Breast epithelium (tissue), 4 donors: ENCODE results near the gene NGF. TPM values are rescaled to one million over a fixed set of nuclear protein-coding genes. Genes with fewer than 3 reads are reported as not detected.

Experiments
- DNase-seq, 2 donors: peaks; one replicate each; pipeline ENCODE4 v3.0.0-alpha.2; 2019; ENCODE audit warnings: low spot score in 2 of 2
- H3K27ac ChIP-seq, 2 donors: fragments of 200-600 bp; sonication (generic) in 1 of 2; one replicate each; pipeline ENCODE4 v1.5.1; 2016 to 2019; ENCODE audit warnings: mild to moderate bottlenecking in 1 of 2
- H3K27me3 ChIP-seq, 2 donors: fragments of 200-600 bp; sonication (generic) in 1 of 2; one replicate each; pipeline versions ENCODE4 v1.5.1 to v1.6.0; 2017 to 2019; ENCODE audit warnings: control low read depth in 1 of 2, mild to moderate bottlenecking in 1 of 2
- H3K36me3 ChIP-seq: fragments of 200-600 bp; one replicate; pipeline ENCODE4 v1.5.1; 2019
- H3K4me1 ChIP-seq, 2 donors: fragments of 200-600 bp; sonication (generic); one replicate each; pipeline ENCODE4 v1.5.1; 2016 to 2019; ENCODE audit warnings: control low read depth in 1 of 2
- H3K4me3 ChIP-seq, 3 donors: fragments of 200-600 bp; sonication (generic); 1 replicate in 2 of 3; 2 replicates in 1 of 3; pipeline ENCODE4 v1.5.1; 2016 to 2019; ENCODE audit warnings: mild to moderate bottlenecking in 3 of 3, moderate library complexity in 2 of 3
- H3K9me3 ChIP-seq, 2 donors: fragments of 200-600 bp; sonication (generic) in 1 of 2; one replicate each; pipeline ENCODE4 v1.5.1; 2016 to 2019; ENCODE audit warnings: control low read depth in 1 of 2
- CTCF ChIP-seq, 3 donors: fragments of 450-650 bp; IDR thresholded peaks; one replicate each; pipeline ENCODE4 v1.5.1; 2016 to 2017; ENCODE audit warnings: antibody characterized with exemption in 3 of 3, mild to moderate bottlenecking in 3 of 3, moderate library complexity in 3 of 3
- POLR2A ChIP-seq: fragments of 450-650 bp; IDR thresholded peaks from one replicate; pipeline ENCODE4 v1.6.1; 2016; ENCODE audit warnings: antibody characterized with exemption, mild to moderate bottlenecking, moderate library complexity
- POLR2AphosphoS5 ChIP-seq, 3 donors: sonication (generic); formaldehyde crosslinking; IDR thresholded peaks; one replicate each; pipeline ENCODE4 v1.6.1; 2017; ENCODE audit warnings: antibody characterized with exemption in 3 of 3
- intact Hi-C: fragments of 100-400 bp; cut with DNase I; formaldehyde crosslinking; loops from one replicate; pipeline ENCODE4 v1.15.1; 2023; ENCODE audit warnings: low total_unique reads
- total RNA-seq, 3 donors: library from RNA; depleted of rRNA; stranded (reverse); fragments of >200 nt; gene quantifications; one replicate each; pipeline ENCODE4 v1.1.0, GENCODE V29; 2016

The NGF gene
- total RNA-seq, 3 donors from 2014 or later: 0.64 to 7.2 (median 3.4) TPM

- H3K36me3 ChIP-seq: no peaks in the 10 kb centered on the region
- no peaks in the 10 kb centered on the region for H3K9me3 ChIP-seq
- TF ChIP-seq POLR2AphosphoS5 (IDR thresholded peaks at IDR 0.05): no peak
- no peak for TF ChIP-seq POLR2A
- no peak for TF ChIP-seq CTCF (IDR thresholded peaks at IDR 0.05)
- no peak overlapping the region for H3K4me3 ChIP-seq
- intact Hi-C loops: no loop called here
- no peaks in the 10 kb centered on the region for H3K4me1 ChIP-seq
- H3K27me3 ChIP-seq: no peaks in the 10 kb centered on the region
- DNase-seq: no peak
- H3K27ac ChIP-seq: no peak overlapping the region
Observed at GRCh38 chr1:115293006-115293405, 45.0 kb downstream of the NGF start.

- Histone ChIP-seq H3K36me3 (no peaks in the 10 kb centered on the region), H3K27ac (no peak overlapping the region), H3K4me1 (no peaks in the 10 kb centered on the region), H3K27me3 (no peaks in the 10 kb centered on the region), H3K4me3 (no peak overlapping the region), H3K9me3 (no peaks in the 10 kb centered on the region)
- TF ChIP-seq POLR2A (no peak), CTCF (IDR thresholded peaks at IDR 0.05) (no peak), POLR2AphosphoS5 (IDR thresholded peaks at IDR 0.05) (no peak)
- DNase-seq: peak in 1 of 2 donors; percentile 75
- intact Hi-C loops: no loop called here
Observed at GRCh38 chr1:115291741-115292140, 46.3 kb downstream of the NGF start.

- TF ChIP-seq POLR2AphosphoS5 (IDR thresholded peaks at IDR 0.05) (no peak), POLR2A (no peak), CTCF (IDR thresholded peaks at IDR 0.05) (no peak)
- H3K9me3 ChIP-seq: no peaks in the 10 kb centered on the region
- no peaks in the 10 kb centered on the region for H3K27me3 ChIP-seq
- peak in 1 of 2 donors; percentile 63 for DNase-seq
- H3K36me3 ChIP-seq: no peaks in the 10 kb centered on the region
- intact Hi-C loops: no loop called here
- H3K27ac ChIP-seq: no peak overlapping the region
- no peak overlapping the region for H3K4me3 ChIP-seq
- H3K4me1 ChIP-seq: no peaks in the 10 kb centered on the region
Observed at GRCh38 chr1:115289940-115290339, 48.1 kb downstream of the NGF start.

- intact Hi-C loops: no loop called here
- no peaks in the 10 kb centered on the region for H3K27me3 ChIP-seq
- no peaks in the 10 kb centered on the region for H3K36me3 ChIP-seq
- TF ChIP-seq POLR2AphosphoS5 (IDR thresholded peaks at IDR 0.05) (no peak), POLR2A (no peak), CTCF (IDR thresholded peaks at IDR 0.05) (no peak)
- no peak for DNase-seq
- H3K27ac ChIP-seq: no peak overlapping the region
- H3K4me3 ChIP-seq: no peak overlapping the region
- no peaks in the 10 kb centered on the region for H3K9me3 ChIP-seq
- no peaks in the 10 kb centered on the region for H3K4me1 ChIP-seq
Observed at GRCh38 chr1:115288591-115289198, 49.4 kb downstream of the NGF start.

- no peak for DNase-seq
- no peaks in the 10 kb centered on the region for H3K27me3 ChIP-seq
- no peaks in the 10 kb centered on the region for H3K36me3 ChIP-seq
- no peaks in the 10 kb centered on the region for H3K9me3 ChIP-seq
- no peak overlapping the region for H3K27ac ChIP-seq
- intact Hi-C loops: no loop called here
- no peak overlapping the region for H3K4me3 ChIP-seq
- TF ChIP-seq POLR2AphosphoS5 (IDR thresholded peaks at IDR 0.05) (no peak), CTCF (IDR thresholded peaks at IDR 0.05) (no peak), POLR2A (no peak)
- H3K4me1 ChIP-seq: no peaks in the 10 kb centered on the region
Observed at GRCh38 chr1:115286431-115287205, 51.4 kb downstream of the NGF start.
